Stimulated activated naive CD8-positive, alpha-beta T cell treated with anti-CD3 and anti-CD28 coated beads, Interleukin-15, amount 100 ng/mL, for 72 hours (primary cell): ENCODE measurements around the gene TEX36.
"Not testable (repeated sequence)": the region's sequence is repeated elsewhere in the genome, so short reads cannot be mapped to it uniquely, and the experiment has no call there.

Experiments used
- ATAC-seq: fragments of 150-1000 bp; cut with Tn5 transposase; 2 replicates; pipeline ENCODE4 v1.10.0; 2021; ENCODE audit warnings: mild to moderate bottlenecking, moderate library complexity
- DNase-seq, 2 donors: peaks; one replicate each; pipeline ENCODE4 v3.0.0; 2021 to 2022
- H3K27ac Mint-ChIP-seq, 2 donors: one replicate each; pipeline ENCODE4 v1.8.0; 2022; ENCODE audit warnings: mild to moderate bottlenecking in 2 of 2, mixed read lengths in 2 of 2, moderate library complexity in 2 of 2
- H3K27me3 Mint-ChIP-seq: one replicate; pipeline ENCODE4 v1.8.0; 2022; ENCODE audit warnings: mixed read lengths
- H3K4me1 Mint-ChIP-seq: one replicate; pipeline ENCODE4 v1.8.0; 2022; ENCODE audit warnings: mild to moderate bottlenecking, mixed read lengths
- H3K4me3 Mint-ChIP-seq, 2 donors: one replicate each; pipeline ENCODE4 v1.8.0; 2022; ENCODE audit warnings: mild to moderate bottlenecking in 2 of 2, mixed read lengths in 2 of 2, moderate library complexity in 1 of 2
- H3K9me3 Mint-ChIP-seq, 2 donors: one replicate each; pipeline ENCODE4 v1.8.0; 2022; ENCODE audit warnings: mixed read lengths in 2 of 2

The TEX36 gene

DNA sequence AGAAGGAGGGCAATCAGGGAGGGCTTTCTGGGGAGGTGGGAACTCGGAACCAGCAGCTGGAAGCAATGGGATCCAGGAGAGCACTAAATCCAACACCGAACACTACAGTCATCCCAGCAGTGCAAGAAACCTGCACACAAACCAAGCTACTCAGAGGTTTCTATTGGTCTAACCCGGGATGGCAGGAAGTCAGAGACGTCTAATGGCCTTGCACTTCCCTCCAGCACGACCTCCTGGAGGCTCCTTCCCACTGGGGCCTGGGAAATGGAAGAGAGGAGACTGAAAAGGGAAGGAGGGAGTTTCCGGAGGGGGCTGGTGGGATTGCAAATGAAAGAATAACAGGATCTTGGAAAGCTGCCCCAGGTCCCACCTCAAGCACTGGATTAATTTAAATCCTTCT lies 56.3 kb downstream of the TEX36 start:
- no peak overlapping the region for H3K4me3 Mint-ChIP-seq
- ATAC-seq (no peak), DNase-seq (no peak)
- no peak overlapping the region for H3K27ac Mint-ChIP-seq
- peaks cover 50% of the 10 kb centered on the region for H3K27me3 Mint-ChIP-seq
- peaks cover 0 to 6% of the 10 kb centered on the region in 2 donors for H3K9me3 Mint-ChIP-seq
- no peaks in the 10 kb centered on the region for H3K4me1 Mint-ChIP-seq

DNA sequence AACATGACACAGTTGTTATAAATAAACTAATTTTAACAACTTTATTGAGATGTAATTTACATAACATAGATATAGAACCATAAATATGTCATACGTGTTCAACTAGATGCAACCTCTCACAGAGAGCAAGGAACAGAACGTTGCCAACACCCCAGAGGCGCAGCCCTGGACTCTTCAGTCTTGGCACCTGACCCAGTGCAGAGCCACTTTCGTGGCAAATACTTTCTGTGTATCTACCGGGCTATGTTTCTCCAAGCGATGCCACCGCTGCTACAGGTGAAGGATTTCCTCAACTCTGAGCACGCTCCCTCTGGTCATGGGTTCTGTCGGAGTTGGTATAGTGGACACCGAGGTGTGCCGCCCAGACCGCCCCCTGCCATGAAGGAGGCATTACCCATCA lies 57.4 kb downstream of the TEX36 start:
- H3K27ac Mint-ChIP-seq, result no peak overlapping the region
- peaks cover 49% of the 10 kb centered on the region for H3K27me3 Mint-ChIP-seq
- peaks cover 0 to 10% of the 10 kb centered on the region in 2 donors for H3K9me3 Mint-ChIP-seq
- H3K4me3 Mint-ChIP-seq, result no peak overlapping the region
- H3K4me1 Mint-ChIP-seq, result no peaks in the 10 kb centered on the region
- ATAC-seq, result no peak
- no peak for DNase-seq

DNA sequence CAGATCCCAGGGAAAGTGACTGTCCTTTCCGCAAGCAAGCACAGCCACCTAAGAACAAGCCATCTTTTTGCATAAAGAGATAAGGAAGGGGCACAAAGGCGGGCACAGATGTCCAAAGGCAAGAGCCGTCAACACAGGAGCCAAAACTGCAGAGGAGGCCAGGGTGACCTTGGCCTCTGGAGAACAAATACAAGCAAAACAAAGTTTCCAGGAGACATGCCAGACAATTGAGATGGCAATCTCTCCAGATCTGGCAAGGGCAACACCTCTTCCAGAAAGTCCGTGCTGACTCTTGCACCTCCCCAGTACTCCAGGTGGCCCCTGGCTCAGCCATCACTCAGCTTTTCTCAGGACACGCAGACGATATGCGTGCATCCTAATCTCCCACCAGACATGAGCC lies 58.2 kb downstream of the TEX36 start:
- no peak for DNase-seq
- Mint-ChIP-seq H3K4me1 (no peaks in the 10 kb centered on the region), H3K9me3 (peaks cover 0 to 10% of the 10 kb centered on the region in 2 donors), H3K27me3 (peaks cover 49% of the 10 kb centered on the region), H3K4me3 (no peak overlapping the region), H3K27ac (peak overlapping the region in 1 of 2 donors; percentile 68)
- no peak for ATAC-seq

DNA sequence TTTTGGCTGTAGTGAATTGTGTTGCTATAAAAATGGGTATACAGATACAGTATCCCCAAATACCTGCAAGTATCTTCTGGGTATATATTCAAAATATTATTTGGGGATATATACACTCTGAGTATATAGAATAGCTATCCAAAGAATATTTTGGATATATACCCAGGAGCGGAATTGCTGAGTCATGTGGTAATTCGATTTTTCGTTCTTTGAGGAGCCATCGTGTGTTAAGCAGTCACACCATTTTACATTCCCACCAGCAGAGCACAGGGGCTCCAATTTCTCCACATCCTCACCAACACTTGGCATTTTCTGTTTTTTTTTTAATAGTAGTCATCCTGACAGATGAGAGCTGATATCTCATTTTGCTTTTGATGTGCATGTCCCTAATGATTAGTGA lies 61.9 kb downstream of the TEX36 start:
- DNase-seq, result no peak
- no peaks in the 10 kb centered on the region for H3K4me1 Mint-ChIP-seq
- no peak overlapping the region for H3K27ac Mint-ChIP-seq
- peaks cover 0 to 10% of the 10 kb centered on the region in 2 donors for H3K9me3 Mint-ChIP-seq
- H3K27me3 Mint-ChIP-seq, result peaks cover 39% of the 10 kb centered on the region
- no peak overlapping the region for H3K4me3 Mint-ChIP-seq
- ATAC-seq, result no peak

DNA sequence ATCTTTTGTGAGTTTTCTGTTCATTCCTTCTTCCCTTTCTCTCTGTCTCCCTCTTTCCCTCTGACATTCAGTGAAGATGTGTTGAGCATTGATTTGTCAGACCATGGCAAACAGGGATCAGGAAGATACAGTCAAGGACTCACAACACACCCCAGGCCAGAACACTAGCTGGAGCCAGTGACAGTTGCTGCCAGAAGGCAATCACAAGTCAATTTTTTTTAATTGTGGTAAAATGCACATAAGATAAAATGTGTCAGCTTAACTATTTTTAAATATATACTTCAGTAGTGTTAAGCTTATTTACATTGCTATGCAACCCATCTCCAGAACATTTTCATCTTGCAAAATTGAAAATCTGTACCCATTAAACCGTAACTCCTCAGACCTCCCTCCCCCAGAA lies 62.6 kb downstream of the TEX36 start:
- H3K27me3 Mint-ChIP-seq, result peaks cover 34% of the 10 kb centered on the region
- H3K27ac Mint-ChIP-seq, result no peak overlapping the region
- H3K9me3 Mint-ChIP-seq, result peaks cover 0 to 10% of the 10 kb centered on the region in 2 donors
- DNase-seq (no peak), ATAC-seq (no peak)
- H3K4me3 Mint-ChIP-seq, result no peak overlapping the region
- no peaks in the 10 kb centered on the region for H3K4me1 Mint-ChIP-seq

DNA sequence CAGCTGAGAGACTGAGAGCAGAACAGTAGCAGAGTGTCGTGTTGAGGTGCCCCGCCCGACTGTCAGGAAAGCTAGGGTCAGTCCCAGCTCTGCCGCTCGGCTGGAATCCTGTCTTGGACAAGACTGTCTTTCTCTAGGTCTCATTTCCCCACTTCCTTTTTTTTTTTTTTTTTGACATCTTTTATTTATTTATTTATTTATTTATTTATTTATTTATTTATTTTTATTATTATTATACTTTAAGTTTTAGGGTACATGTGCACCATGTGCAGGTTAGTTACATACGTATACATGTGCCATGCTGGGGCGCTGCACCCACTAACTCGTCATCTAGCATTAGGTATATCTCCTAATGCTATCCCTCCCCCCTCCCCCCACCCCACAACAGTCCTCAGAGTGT lies 69.9 kb downstream of the TEX36 start:
- DNase-seq, H3K9me3 Mint-ChIP-seq, H3K27ac Mint-ChIP-seq, H3K27me3 Mint-ChIP-seq, H3K4me1 Mint-ChIP-seq, ATAC-seq, H3K4me3 Mint-ChIP-seq: not testable (repeated sequence)

DNA sequence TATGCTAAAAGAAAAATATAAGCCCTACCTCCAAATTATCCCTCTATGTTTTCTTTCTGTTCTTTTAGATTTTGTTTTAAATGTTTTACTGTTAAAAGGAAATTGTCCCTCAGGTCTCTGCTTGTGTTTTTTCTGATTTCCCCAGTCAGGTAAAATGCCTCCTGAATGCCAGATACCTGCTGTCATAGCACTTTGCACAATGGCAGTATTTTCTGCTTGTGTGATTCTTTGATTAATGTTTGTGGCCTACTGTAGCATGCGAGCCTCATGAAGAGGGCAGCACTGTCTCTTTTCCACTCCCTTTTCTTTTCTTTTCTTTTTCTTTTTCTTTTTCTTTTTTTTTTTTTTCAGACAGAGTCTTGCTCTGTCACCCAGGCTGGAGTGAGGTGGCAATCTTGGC lies 71.2 kb downstream of the TEX36 start:
- no peak for ATAC-seq
- Mint-ChIP-seq H3K27me3 (no peaks in the 10 kb centered on the region), H3K27ac (no peak overlapping the region), H3K4me1 (no peaks in the 10 kb centered on the region), H3K4me3 (no peak overlapping the region), H3K9me3 (no peaks in the 10 kb centered on the region)
- DNase-seq, result no peak

DNA sequence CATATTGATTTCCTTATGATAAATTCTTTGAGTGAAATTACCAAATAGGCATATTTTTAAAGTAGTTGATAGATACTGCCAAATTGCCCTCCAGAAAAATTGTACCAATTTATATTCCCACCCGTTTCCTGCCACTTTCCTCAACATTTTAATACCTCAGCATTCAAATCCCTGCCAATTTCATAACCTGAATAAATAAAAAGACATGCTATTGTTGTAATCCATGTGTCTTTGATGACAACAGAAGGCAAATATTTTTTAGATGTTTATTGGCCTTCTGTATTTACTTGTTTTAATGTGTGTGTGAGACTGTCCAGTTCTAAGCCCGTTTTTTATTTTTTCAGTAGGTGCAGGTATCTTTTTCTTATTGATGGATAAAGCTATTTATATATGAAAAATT lies 71.7 kb downstream of the TEX36 start:
- ATAC-seq (no peak), DNase-seq (no peak)
- no peak overlapping the region for H3K4me3 Mint-ChIP-seq
- H3K27me3 Mint-ChIP-seq, result no peaks in the 10 kb centered on the region
- H3K4me1 Mint-ChIP-seq, result no peaks in the 10 kb centered on the region
- H3K27ac Mint-ChIP-seq, result no peak overlapping the region
- no peaks in the 10 kb centered on the region for H3K9me3 Mint-ChIP-seq

DNA sequence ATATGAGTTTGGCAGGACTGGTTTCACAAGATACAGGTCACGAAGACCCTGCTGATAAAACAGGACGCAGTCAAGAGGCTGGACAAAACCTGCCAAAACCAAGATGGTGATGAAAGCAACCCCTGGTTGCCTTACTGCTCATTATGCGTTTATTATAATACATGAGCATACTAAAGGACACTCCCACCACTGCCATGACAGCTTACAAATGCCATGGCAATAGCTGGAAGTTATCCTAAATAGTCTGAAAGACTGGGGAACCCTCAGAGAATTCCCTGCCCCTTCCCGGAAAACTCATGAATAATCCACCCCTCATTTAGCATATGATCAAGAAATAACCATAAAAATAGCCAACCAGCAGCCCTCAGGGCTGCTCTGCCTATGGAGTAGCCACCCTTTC lies 73.1 kb downstream of the TEX36 start:
- no peak for ATAC-seq
- Mint-ChIP-seq H3K4me1 (no peaks in the 10 kb centered on the region), H3K4me3 (no peak overlapping the region), H3K27ac (peak overlapping the region in 1 of 2 donors; percentile 8), H3K9me3 (no peaks in the 10 kb centered on the region), H3K27me3 (no peaks in the 10 kb centered on the region)
- DNase-seq, result no peak

DNA sequence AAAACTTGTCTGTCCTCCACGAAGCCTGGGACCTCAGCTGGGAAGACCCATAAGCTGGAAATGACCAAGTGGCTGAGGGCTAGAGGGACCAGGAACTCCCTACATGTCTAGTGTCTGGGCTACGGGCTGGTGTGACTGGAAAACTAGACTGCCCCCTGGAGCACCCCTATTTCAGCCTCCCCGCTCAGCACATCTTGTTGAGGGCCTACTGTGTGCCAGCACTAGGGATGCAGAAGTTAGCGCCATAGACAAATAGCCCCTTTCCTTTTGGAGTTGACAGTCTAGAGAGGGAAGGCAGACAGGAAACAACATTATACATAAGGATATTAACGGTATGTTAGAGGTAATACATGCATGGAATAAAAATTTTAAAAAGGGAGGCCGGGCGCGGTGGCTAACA lies 74.5 kb downstream of the TEX36 start:
- ATAC-seq (no peak), DNase-seq (no peak)
- peak overlapping the region in 1 of 2 donors; percentile 18 for H3K27ac Mint-ChIP-seq
- no peaks in the 10 kb centered on the region for H3K4me1 Mint-ChIP-seq
- no peaks in the 10 kb centered on the region for H3K9me3 Mint-ChIP-seq
- no peaks in the 10 kb centered on the region for H3K27me3 Mint-ChIP-seq
- H3K4me3 Mint-ChIP-seq, result no peak overlapping the region

DNA sequence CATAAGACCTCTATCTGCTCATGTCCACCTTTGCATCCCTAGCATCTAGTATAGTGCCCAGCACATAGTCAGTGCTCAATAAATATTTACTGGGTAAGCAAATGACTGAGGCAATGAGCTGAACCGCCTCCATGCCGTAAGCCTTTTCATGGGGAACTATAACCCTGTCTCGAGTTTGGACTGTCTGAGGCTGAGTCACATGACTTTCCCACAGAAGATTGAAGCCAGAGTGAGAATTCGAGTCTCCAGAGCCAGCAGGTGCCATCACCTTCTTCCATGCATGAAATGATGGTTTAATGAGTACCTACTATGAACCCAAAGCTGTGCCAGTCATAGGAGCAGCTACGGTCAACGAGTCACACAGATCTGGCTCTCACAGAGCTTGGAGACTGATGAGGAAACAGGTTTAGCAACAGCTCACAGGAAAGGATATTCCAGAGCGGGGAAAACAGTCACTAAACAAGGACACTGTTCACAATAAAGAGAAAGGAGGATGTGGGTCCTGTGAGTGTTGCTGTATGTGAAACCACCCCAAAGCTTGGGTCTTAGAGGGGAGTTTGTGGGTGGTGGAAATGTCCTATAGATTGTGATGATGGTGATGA lies 75.2 kb downstream of the TEX36 start:
- no peak overlapping the region for H3K27ac Mint-ChIP-seq
- no peaks in the 10 kb centered on the region for H3K27me3 Mint-ChIP-seq
- no peaks in the 10 kb centered on the region for H3K4me1 Mint-ChIP-seq
- DNase-seq (no peak), ATAC-seq (no peak)
- no peak overlapping the region for H3K4me3 Mint-ChIP-seq
- no peaks in the 10 kb centered on the region for H3K9me3 Mint-ChIP-seq

DNA sequence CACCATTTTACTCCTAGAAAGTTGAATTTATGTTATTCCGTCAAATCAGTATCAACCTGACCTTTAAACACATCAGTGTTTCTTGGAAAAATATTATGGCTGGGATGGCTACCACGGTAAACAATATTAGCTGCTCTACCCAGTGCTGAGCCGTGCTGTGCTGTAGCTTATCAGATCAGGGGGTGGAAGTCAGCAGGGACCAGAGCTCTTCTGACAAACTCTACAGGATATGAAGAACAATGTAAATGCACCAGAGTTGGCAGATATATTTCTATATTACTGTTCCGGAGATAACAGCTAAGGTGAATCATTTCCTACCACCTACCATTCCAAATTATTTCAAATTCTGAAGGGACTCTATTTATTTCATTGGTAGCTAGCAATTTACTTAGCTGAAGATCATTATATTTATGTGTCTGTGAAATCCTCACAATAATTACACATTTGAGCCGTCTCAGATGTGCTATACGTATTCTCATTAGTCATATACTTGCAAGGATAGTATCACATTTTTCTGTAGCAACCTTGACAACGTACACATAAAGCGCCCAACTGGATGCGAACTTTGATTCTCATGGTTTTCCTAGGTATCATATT lies 76.5 kb downstream of the TEX36 start:
- Mint-ChIP-seq H3K4me1 (no peaks in the 10 kb centered on the region), H3K27me3 (no peaks in the 10 kb centered on the region), H3K4me3 (no peak overlapping the region), H3K9me3 (no peaks in the 10 kb centered on the region), H3K27ac (no peak overlapping the region)
- DNase-seq (no peak), ATAC-seq (no peak)
